AG04450 (cell line): Measurements from ENCODE around the gene ZNF273. TPM values are rescaled to one million over a fixed set of nuclear protein-coding genes. Genes with fewer than 3 reads are reported as not detected.
"Not testable (repeated sequence)": the region's sequence is repeated elsewhere in the genome, so short reads cannot be mapped to it uniquely, and the experiment has no call there.

Source experiments
- CTCF ChIA-PET: fragments of 300-600, 350-600 bp; formaldehyde crosslinking; extraction: SDS; loops from one replicate; lab custom pipeline; 2022; ENCODE audit warnings: antibody characterized with exemption, inconsistent platforms; lab: Charles Lee
- POLR2A ChIA-PET: fragments of 350-600 bp; formaldehyde crosslinking; extraction: SDS; loops from one replicate; lab custom pipeline; 2021; ENCODE audit warnings: antibody characterized with exemption, inconsistent platforms; lab: Yijun Ruan, JAX
- DNase-seq: peaks from one replicate; pipeline ENCODE4 v3.0.0-alpha.2; 2011; ENCODE audit warnings: low read depth, low spot score
- H3K27ac ChIP-seq: one replicate; pipeline ENCODE4 v1.5.1; 2012; ENCODE audit warnings: low read depth, low read length, control low read depth
- H3K27me3 ChIP-seq: one replicate; pipeline ENCODE4 v1.6.0; 2012; ENCODE audit warnings: low read length; ENCODE audit not compliant: control insufficient read depth, insufficient read depth
- H3K4me3 ChIP-seq: 2 replicates; pipeline ENCODE4 v1.5.1; 2011; ENCODE audit warnings: mild to moderate bottlenecking, low read depth, low read length, control low read depth
- H3K9me3 ChIP-seq: 2 replicates; pipeline ENCODE4 v1.5.1; 2012; ENCODE audit warnings: low read length; ENCODE audit not compliant: control insufficient read depth, insufficient read depth
- polyA plus RNA-seq: library from polyadenylated mRNA; depleted of rRNA; stranded (reverse); fragments of >200 nt; gene quantifications from 2 replicates; pipeline ENCODE4 v1.2.3, GENCODE V29; 2011
- TF ChIP-seq, protein P1 (sequence below): IDR thresholded peaks from 2 replicates; pipeline ENCODE4 v1.5.1; 2011; ENCODE audit warnings: low read depth, low read length, control low read depth, inconsistent platforms

Gene ZNF273
- polyA plus RNA-seq, 1 experiment = 2.9 TPM

DNA sequence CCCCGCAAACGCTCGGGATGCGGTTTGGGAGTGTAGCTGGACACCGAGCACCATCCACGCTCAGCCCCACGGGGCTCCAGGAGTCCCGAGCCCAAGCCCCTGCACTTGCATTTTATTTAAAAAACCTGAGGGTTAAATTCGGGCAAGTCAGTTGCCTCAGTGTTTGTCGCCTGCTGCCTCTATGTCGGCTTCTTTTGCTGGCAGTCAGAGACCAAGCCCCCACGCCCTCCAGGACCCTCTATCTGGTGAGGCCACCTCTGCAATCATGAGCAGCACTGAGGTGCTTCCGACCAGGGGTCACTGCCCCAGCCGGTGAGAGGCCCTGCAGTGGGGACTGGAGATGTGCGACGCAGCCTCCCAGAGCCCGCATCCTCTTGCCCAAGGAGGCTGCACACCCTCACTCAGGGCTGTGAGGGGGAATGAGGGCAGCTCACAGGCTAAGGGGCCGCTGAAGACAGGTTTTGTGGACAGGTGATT, 13.3 kb upstream of the ZNF273 start:
- H3K27me3 ChIP-seq = peaks cover 46% of the 10 kb centered on the region

DNA sequence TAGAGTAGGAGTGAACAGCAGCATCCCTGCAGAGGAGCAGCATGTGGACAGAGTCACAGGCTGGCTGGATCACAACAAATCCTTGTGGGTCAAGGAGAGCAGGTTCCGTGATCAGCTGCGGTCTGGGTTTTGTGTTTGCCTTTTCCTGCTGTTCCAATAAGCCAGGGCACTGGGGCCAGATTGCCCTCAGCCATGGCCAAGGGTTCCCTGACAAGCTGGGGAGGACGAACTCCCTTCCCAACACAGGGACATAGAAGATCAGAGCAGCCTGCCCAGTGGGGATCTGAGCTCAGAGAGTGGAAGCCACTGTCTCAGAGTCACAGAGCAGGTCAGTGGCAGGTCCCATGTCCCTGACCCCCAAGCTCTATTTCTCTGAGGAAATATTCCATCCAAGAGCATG, 12.8 kb upstream of the ZNF273 start:
- CTCF ChIA-PET, DNase-seq, POLR2A ChIA-PET, H3K4me3 ChIP-seq, H3K9me3 ChIP-seq, H3K27ac ChIP-seq: not testable (repeated sequence)
- peaks cover 46% of the 10 kb centered on the region for H3K27me3 ChIP-seq

More for the DNA sequence above, 13.3 kb upstream of the ZNF273 start:
- Histone ChIP-seq H3K4me3 (no peak overlapping the region), H3K27ac (no peak overlapping the region), H3K9me3 (peaks cover 4% of the 10 kb centered on the region)
- ChIA-PET POLR2A (interaction anchor here (0.7 kb wide), 1 partner anchor 56 kb away, joined by 3 read pairs; no protein-coding TSS in a partner anchor), CTCF (no interaction called here)
- no peak for DNase-seq
- TF ChIP-seq, protein P1, sequence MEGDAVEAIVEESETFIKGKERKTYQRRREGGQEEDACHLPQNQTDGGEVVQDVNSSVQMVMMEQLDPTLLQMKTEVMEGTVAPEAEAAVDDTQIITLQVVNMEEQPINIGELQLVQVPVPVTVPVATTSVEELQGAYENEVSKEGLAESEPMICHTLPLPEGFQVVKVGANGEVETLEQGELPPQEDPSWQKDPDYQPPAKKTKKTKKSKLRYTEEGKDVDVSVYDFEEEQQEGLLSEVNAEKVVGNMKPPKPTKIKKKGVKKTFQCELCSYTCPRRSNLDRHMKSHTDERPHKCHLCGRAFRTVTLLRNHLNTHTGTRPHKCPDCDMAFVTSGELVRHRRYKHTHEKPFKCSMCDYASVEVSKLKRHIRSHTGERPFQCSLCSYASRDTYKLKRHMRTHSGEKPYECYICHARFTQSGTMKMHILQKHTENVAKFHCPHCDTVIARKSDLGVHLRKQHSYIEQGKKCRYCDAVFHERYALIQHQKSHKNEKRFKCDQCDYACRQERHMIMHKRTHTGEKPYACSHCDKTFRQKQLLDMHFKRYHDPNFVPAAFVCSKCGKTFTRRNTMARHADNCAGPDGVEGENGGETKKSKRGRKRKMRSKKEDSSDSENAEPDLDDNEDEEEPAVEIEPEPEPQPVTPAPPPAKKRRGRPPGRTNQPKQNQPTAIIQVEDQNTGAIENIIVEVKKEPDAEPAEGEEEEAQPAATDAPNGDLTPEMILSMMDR = no peak

DNA sequence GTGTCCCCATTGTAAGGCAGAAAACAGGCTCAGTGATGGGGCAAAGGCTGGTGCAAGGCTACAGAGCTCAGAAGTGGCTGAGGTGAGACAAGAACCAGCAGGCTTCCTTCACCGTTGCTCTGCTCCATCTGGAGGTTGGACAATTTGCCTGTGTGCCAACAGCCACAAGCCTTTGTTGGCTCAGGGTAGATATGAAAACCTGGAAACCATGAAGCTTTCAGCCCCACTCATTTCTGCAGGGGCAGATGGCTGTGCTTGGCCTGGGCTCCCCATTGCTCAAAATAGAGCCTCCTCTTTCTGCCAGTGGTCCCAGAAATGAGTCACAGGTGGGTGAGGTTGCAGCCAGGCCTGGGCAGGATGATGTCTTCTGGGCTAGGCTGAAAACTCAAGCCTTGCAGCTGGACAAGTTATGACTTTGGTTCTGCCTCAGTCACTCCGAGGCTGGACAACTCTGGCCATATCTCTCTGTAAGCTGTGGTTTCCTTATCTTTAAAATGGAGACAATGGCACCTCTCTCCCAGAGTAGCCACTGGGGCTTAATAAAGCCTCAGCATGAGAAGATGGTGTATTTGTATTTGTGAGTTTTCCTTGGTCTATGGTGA, 12.2 kb upstream of the ZNF273 start:
- ChIA-PET CTCF (no interaction called here), POLR2A (no interaction called here)
- TF ChIP-seq, protein P1 = no peak
- H3K4me3 ChIP-seq = no peak overlapping the region
- H3K27ac ChIP-seq = no peak overlapping the region
- peaks cover 46% of the 10 kb centered on the region for H3K27me3 ChIP-seq
- H3K9me3 ChIP-seq = no peaks in the 10 kb centered on the region; the same call in 1 of the 2 replicates
- DNase-seq = no peak

DNA sequence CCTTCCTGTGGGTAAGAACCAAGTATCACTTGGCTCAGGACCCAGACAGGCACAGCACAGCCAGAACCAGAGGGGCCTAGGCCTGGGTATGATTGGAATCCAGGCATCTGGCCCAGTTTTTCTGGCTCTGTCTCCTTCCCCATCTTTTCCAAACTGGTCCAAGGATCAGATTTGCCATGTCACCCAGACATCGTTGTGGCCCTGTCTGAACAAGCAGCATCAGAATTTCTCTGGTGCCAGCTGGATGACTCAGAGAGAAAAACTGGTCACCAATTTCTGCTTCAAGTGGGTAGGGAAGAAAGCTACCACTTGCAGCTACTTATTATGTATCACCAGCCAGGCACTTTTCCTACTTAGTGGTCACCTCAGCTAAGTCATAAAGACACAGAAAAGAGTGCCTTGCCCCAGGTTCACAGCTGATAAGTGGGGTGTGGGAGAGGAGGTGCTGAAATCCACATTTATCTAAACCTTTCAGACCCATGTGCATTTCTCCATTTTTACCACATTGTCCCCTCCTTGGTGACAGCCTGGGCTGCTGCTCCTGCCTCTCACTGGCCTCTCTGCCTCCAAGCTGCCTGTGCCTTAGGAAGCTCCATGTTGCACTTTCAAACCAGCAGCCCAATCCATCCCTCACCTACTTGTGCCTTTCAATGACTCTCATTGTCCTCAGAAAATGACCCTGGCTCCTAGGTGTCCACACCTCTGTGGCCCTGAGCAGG, 11.6 kb upstream of the ZNF273 start:
- POLR2A ChIA-PET, H3K27ac ChIP-seq, CTCF ChIA-PET, H3K4me3 ChIP-seq, H3K9me3 ChIP-seq, DNase-seq: not testable (repeated sequence)
- peaks cover 43% of the 10 kb centered on the region for H3K27me3 ChIP-seq

DNA sequence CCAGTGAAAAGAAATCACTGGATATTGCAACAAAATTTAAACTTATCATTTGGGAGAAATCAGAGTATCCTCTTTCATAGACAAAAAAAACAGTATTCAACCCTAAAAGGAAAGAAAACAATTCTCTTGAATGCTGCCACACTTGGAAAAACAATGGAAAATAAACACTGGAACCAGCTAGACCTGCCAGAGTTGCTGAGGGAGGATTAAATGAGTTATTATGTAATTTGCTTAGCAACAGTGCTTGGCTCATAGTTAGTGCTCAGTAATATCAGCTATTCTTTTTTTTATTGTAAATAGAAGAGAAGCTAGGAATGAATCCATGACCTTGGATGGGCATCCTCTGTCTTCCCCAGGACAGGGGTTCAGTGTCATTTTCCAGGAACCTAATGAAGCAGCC, 11.0 kb upstream of the ZNF273 start:
- Histone ChIP-seq H3K27me3 (peaks cover 40% of the 10 kb centered on the region), H3K27ac (no peak overlapping the region), H3K4me3 (no peak overlapping the region), H3K9me3 (no peaks in the 10 kb centered on the region; the same call in 1 of the 2 replicates)
- ChIA-PET CTCF (interaction anchor here (0.6 to 0.8 kb wide), 2 partner anchors 142 to 415 kb away, joined by 3 to 4 read pairs; no protein-coding TSS in a partner anchor), POLR2A (no interaction called here)
- TF ChIP-seq, protein P1 = no peak
- DNase-seq = no peak
